Upper lobe of left lung (tissue), 4 donors: ENCODE results near the gene GCNT3.

Experiments used
- CTCF ChIP-seq, 6 experiments: fragments of 450-650 bp in 4 of 6; fragments of 200-600 bp in 2 of 6; sonication (generic) in 2 of 6; IDR thresholded peaks; one replicate each; pipeline ENCODE4 v1.5.1; 2016 to 2019; ENCODE audit warnings: antibody characterized with exemption in 6 of 6
- EP300 ChIP-seq, 4 donors: sonication (generic); formaldehyde crosslinking; IDR thresholded peaks; one replicate each; pipeline ENCODE4 v1.5.1; 2017; ENCODE audit warnings: antibody characterized with exemption in 4 of 4, control low read depth in 2 of 4
- POLR2A ChIP-seq, 4 donors: fragments of 450-650 bp; IDR thresholded peaks; one replicate each; pipeline ENCODE4 v1.5.1; 2016 to 2017; ENCODE audit warnings: antibody characterized with exemption in 4 of 4, mild to moderate bottlenecking in 2 of 4
- POLR2AphosphoS5 ChIP-seq, 2 donors: sonication (generic); formaldehyde crosslinking; IDR thresholded peaks; one replicate each; pipeline ENCODE4 v1.5.1; 2017; ENCODE audit warnings: antibody characterized with exemption in 2 of 2

- TF ChIP-seq CTCF (IDR thresholded peaks at IDR 0.05) (no peak), POLR2AphosphoS5 (IDR thresholded peaks at IDR 0.05) (no peak), EP300 (IDR thresholded peaks at IDR 0.05) (no peak), POLR2A (IDR thresholded peaks at IDR 0.05) (no peak)
Observed at GRCh38 chr15:59587085-59587826, 24.3 kb upstream of the GCNT3 start.
